ENCODE measurements around the gene GRK5. TPM values are rescaled to one million over a fixed set of nuclear protein-coding genes. Genes with fewer than 3 reads are reported as not detected.

Gene GRK5
- total RNA-seq, 4 donors from 2014 or later: 43.5 to 61.7 (median 48.9) TPM

- H3K4me1 ChIP-seq: peaks cover 0 to 69% (median 23%) of the 10 kb centered on the region in 4 donors
- no peaks in the 10 kb centered on the region for H3K9me3 ChIP-seq
- H3K27ac ChIP-seq: peak overlapping the region; percentile 90 to 99 (median 97)
- no peak for DNase-seq (ENCODE audit: low spot score in 2 of 2)
- no peaks in the 10 kb centered on the region for H3K27me3 ChIP-seq
- no peaks in the 10 kb centered on the region for H3K36me3 ChIP-seq
- TF ChIP-seq CTCF (IDR thresholded peaks at IDR 0.05): peak in 3 of 5 experiments; percentile 1 to 17 (median 6)
- TF ChIP-seq EP300 (IDR thresholded peaks at IDR 0.05): no peak
- peak in 1 of 2 donors; percentile 8 for TF ChIP-seq POLR2A (IDR thresholded peaks at IDR 0.05)
- WGBS, 2 donors: 31 to 32% methylated on average over 9 of the region's 9 CpGs
- H3K4me3 ChIP-seq: peak overlapping the region; percentile 13 to 94 (median 46)
Measured at GRCh38 chr10:119209736-119210355, 2.5 kb downstream of the GRK5 start.

GRCh38 chr10:119210633-119211032 lies 3.3 kb downstream of the GRK5 start:
- Histone ChIP-seq H3K4me3 (no peak overlapping the region), H3K36me3 (no peaks in the 10 kb centered on the region), H3K27me3 (no peaks in the 10 kb centered on the region), H3K9me3 (no peaks in the 10 kb centered on the region), H3K27ac (peak overlapping the region; percentile 47 to 97 (median 69)), H3K4me1 (peaks cover 0 to 75% (median 23%) of the 10 kb centered on the region in 4 donors)
- no peak for TF ChIP-seq POLR2A (IDR thresholded peaks at IDR 0.05)
- no peak for TF ChIP-seq EP300 (IDR thresholded peaks at IDR 0.05)
- TF ChIP-seq CTCF (IDR thresholded peaks at IDR 0.05): no peak
- 77 to 84% methylated on average over 2 of the region's 2 CpGs for WGBS, 2 donors
- no peak for DNase-seq (ENCODE audit: low spot score in 2 of 2)

- no peak overlapping the region for H3K4me3 ChIP-seq
- no peak for TF ChIP-seq EP300 (IDR thresholded peaks at IDR 0.05)
- no peak for TF ChIP-seq POLR2A (IDR thresholded peaks at IDR 0.05)
- H3K4me1 ChIP-seq: peaks cover 0 to 74% (median 20%) of the 10 kb centered on the region in 4 donors
Measured at GRCh38 chr10:119211176-119211575, 3.8 kb downstream of the GRK5 start.

GRCh38 chr10:119211625-119212441 lies 4.5 kb downstream of the GRK5 start:
- Histone ChIP-seq H3K4me1 (peaks cover 0 to 70% (median 19%) of the 10 kb centered on the region in 4 donors), H3K36me3 (no peaks in the 10 kb centered on the region), H3K9me3 (no peaks in the 10 kb centered on the region), H3K27me3 (no peaks in the 10 kb centered on the region), H3K27ac (peak overlapping the region; percentile 47 to 97 (median 69)), H3K4me3 (no peak overlapping the region)
- TF ChIP-seq EP300 (IDR thresholded peaks at IDR 0.05): no peak
- TF ChIP-seq POLR2A (IDR thresholded peaks at IDR 0.05): no peak
- no peak for TF ChIP-seq CTCF (IDR thresholded peaks at IDR 0.05)
- WGBS, 2 donors: 45 to 48% methylated on average over 12 of the region's 12 CpGs
- no peak for DNase-seq (ENCODE audit: low spot score in 2 of 2)

More at GRCh38 chr10:119211176-119211575, 3.8 kb downstream of the GRK5 start:
- peak overlapping the region; percentile 47 to 97 (median 69) for H3K27ac ChIP-seq
- H3K9me3 ChIP-seq: no peaks in the 10 kb centered on the region
- H3K36me3 ChIP-seq: no peaks in the 10 kb centered on the region
- WGBS, 2 donors: 59 to 61% methylated on average over 3 of the region's 3 CpGs
- DNase-seq (ENCODE audit: low spot score in 2 of 2): no peak
- H3K27me3 ChIP-seq: no peaks in the 10 kb centered on the region

GRCh38 chr10:119215371-119215770 lies 8.0 kb downstream of the GRK5 start:
- DNase-seq (ENCODE audit: low spot score in 2 of 2): no peak
- peaks cover 0 to 84% (median 19%) of the 10 kb centered on the region in 4 donors for H3K4me1 ChIP-seq
- peak overlapping the region in 1 of 4 donors; percentile 8 for H3K27ac ChIP-seq

More at GRCh38 chr10:119215371-119215770, 8.0 kb downstream of the GRK5 start:
- H3K9me3 ChIP-seq: no peaks in the 10 kb centered on the region
- H3K36me3 ChIP-seq: no peaks in the 10 kb centered on the region
- H3K27me3 ChIP-seq: no peaks in the 10 kb centered on the region
- no peak overlapping the region for H3K4me3 ChIP-seq
- 79 to 95% methylated on average over 2 of the region's 2 CpGs for WGBS, 2 donors
- no peak for TF ChIP-seq EP300 (IDR thresholded peaks at IDR 0.05)
- no peak for TF ChIP-seq CTCF (IDR thresholded peaks at IDR 0.05)
- TF ChIP-seq POLR2A (IDR thresholded peaks at IDR 0.05): no peak

Data from tibial nerve (tissue), 4 donors.